MG63 (cell line): Measurements from ENCODE around the gene NCMAP. TPM values are rescaled to one million over a fixed set of nuclear protein-coding genes. Genes with fewer than 3 reads are reported as not detected.

Experiments
- DNase-seq: peaks from one replicate; pipeline ENCODE4 v3.0.0-alpha.2; 2020
- H3K27me3 ChIP-seq: fragments of 250-450 bp; sonication (Bioruptor Pico); 2 replicates; pipeline ENCODE4 v1.5.1; 2020; ENCODE audit warnings: mild to moderate bottlenecking, moderate library complexity
- H3K36me3 ChIP-seq: fragments of 250-450 bp; sonication (Bioruptor Pico); 2 replicates; pipeline ENCODE4 v1.5.1; 2020; ENCODE audit warnings: mild to moderate bottlenecking, moderate library complexity
- H3K4me3 ChIP-seq: fragments of 250-450 bp; sonication (Bioruptor Pico); 2 replicates; pipeline ENCODE4 v1.5.1; 2020; ENCODE audit warnings: mild to moderate bottlenecking, moderate library complexity
- H3K9me3 ChIP-seq: fragments of 250-450 bp; sonication (Bioruptor Pico); 2 replicates; pipeline ENCODE4 v1.5.1; 2020; ENCODE audit warnings: mild to moderate bottlenecking, moderate library complexity
- total RNA-seq: library from RNA; depleted of rRNA; stranded (reverse); fragments of >200 nt; shearing (Covaris generic); gene quantifications from 2 replicates; pipeline ENCODE4 v1.2.3, GENCODE V29; 2014; ENCODE audit warnings: low replicate concordance

The NCMAP gene
- total RNA-seq, 1 experiment from 2014 or later: not detected

DNA sequence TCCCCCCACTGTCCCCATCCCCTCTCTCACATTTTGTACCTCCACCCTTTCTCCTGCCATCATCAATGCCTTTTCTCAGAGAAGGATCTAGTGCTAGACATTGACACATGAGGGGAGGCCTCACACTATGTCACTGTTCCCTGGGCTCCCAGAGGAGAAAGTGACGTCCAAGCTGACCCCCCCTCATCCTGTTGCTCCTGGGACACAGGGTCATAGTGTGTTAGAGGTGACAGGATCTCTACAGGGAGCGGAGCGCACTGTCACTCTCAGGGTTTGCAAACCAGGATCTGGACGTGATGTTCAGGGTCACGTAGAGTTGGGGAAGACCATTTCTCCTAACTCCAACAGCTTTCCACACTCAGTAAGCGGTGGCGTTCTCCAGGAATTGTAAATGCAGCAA, 2.6 kb downstream of the NCMAP start:
- Histone ChIP-seq H3K27me3 (no peaks in the 10 kb centered on the region), H3K9me3 (no peaks in the 10 kb centered on the region), H3K4me3 (no peak overlapping the region), H3K36me3 (no peaks in the 10 kb centered on the region)
- no peak for DNase-seq

DNA sequence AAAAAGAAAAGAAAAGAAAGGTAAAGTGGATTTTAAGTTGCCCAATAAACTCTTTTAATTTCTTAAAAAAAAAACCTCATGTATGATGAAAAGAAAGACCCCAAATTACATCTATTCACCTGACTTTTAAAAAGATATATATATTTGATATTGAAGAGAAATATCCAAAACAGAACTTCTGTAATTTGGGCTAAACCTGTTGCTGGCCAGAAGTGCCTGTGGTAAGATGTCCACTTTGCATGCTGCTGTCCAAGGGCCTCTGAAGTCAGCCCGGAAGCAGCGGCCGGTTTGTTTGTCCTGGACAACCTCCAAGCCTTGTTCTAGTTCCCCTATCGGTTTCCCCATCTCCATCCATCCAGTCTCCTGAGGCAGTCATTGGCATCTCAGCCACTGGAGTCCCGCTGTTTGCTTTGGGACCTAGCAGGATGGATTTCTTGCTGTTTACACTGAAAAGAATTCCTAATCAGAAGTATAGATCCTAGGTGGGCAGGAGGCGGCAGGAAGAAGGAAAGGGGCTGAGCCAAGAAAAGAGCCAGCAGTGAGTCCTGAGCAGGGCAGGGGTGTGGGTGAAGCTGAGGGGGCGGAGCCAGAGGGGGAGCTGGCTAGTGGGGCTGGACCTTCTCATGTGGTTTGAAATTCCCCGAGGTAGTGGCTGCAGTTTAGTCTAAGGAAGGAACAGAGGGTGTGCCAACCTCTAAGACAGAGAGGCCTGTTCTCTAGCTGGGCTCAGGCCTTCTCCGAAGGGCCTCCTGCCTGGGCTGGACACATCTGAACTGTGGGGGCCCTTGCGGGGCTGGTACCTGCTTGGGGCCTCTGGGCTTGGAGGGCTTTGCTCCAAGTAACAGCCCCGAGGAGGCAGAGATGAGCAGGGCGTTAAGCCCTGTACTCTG, 3.3 kb downstream of the NCMAP start:
- DNase-seq: peak; percentile 54
- Histone ChIP-seq H3K9me3 (no peaks in the 10 kb centered on the region), H3K27me3 (no peaks in the 10 kb centered on the region), H3K36me3 (no peaks in the 10 kb centered on the region), H3K4me3 (no peak overlapping the region)

DNA sequence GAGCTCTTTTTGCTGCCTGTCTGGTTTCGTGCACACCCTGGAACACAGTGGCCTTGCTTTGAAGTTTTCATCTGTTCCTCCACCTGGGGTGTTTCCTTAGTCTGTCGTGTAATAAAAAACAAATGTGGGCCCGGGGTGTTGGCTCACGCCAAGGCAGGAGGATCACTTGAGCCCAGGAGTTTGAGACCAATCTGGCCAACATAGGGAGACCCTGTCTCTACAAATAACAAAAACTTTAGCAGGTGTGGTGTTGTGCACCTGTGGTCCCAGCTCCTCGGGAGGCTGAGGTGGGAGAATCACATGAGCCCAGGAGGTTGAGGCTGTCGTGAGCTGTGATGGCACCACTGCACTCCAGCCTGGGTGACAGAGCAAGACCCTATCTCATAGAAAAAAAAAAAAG, 4.5 kb downstream of the NCMAP start:
- no peak for DNase-seq
- H3K4me3 ChIP-seq: no peak overlapping the region
- H3K27me3 ChIP-seq: no peaks in the 10 kb centered on the region
- H3K9me3 ChIP-seq: no peaks in the 10 kb centered on the region
- H3K36me3 ChIP-seq: no peaks in the 10 kb centered on the region

DNA sequence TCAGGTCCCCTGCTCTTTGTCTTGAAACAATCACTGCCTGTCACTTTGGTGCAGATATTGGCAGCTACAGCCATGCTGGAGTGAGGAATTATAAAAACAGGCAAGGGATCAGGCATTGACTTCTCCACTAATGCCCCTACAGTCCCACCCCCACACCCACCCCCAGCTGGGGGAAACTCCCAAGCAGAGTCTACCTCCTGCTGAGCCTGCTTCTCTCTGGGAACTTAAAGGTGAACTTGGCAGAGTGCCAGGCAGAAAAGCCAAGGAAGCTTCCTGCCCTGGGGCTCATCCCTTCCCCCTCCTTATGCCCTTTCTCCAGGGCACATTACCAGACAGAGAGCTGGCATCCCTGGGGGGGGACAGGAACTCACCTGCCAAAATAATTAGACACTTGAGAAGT, 6.7 kb downstream of the NCMAP start:
- DNase-seq: no peak
- Histone ChIP-seq H3K4me3 (no peak overlapping the region), H3K27me3 (no peaks in the 10 kb centered on the region), H3K9me3 (no peaks in the 10 kb centered on the region), H3K36me3 (no peaks in the 10 kb centered on the region)

DNA sequence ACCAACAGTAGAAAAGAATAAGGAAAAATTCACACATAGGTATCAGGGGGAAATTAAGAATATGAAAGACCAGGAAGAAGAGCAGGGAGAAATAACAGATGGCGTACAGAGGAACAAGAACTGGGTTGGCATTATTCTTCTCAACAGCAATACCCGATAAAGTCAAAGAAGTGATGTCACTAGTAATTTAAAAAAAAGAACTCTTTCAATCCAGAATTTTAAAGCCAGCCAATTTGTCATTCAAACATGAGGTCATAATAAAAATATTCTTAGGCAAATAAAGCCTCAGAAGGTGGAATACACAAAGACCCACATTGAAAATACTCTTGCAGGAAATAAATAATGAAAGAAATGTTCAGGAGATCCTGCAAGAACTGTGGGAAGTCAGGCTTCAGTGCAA, 8.8 kb downstream of the NCMAP start:
- no peak overlapping the region for H3K4me3 ChIP-seq
- H3K27me3 ChIP-seq: no peaks in the 10 kb centered on the region
- no peak for DNase-seq
- no peaks in the 10 kb centered on the region for H3K36me3 ChIP-seq
- no peaks in the 10 kb centered on the region for H3K9me3 ChIP-seq

DNA sequence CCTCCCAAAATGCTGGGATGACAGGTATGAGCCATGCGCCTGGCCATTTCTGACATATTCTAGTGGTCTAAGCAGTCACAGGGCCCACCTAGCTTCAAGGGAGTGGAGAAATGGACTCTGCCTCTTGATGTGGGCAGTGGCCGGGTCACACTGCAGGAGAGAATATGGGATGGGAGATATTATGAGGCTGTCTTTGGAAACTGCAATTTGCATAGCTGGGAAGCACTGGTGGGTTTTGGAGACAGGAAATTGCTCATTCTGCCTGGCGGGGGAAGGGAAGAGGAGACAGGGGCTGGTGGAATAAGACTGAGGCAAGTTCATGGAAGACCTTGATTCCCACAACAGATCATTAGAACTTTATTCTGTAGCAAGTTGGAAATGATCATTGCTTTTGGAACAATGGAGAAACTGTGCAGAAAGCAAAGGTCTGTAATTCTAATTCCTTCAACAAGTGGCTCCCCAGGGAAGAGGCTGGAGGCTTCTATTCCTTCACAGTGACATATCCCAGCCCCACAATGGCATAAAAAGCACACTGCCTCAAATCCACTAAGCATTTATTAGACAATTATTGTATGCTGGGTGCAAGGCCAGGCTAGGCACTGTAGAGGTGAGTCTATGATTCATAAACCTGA, 10.5 kb downstream of the NCMAP start:
- Histone ChIP-seq H3K36me3 (no peaks in the 10 kb centered on the region), H3K4me3 (no peak overlapping the region), H3K27me3 (no peaks in the 10 kb centered on the region), H3K9me3 (no peaks in the 10 kb centered on the region)
- DNase-seq: no peak

DNA sequence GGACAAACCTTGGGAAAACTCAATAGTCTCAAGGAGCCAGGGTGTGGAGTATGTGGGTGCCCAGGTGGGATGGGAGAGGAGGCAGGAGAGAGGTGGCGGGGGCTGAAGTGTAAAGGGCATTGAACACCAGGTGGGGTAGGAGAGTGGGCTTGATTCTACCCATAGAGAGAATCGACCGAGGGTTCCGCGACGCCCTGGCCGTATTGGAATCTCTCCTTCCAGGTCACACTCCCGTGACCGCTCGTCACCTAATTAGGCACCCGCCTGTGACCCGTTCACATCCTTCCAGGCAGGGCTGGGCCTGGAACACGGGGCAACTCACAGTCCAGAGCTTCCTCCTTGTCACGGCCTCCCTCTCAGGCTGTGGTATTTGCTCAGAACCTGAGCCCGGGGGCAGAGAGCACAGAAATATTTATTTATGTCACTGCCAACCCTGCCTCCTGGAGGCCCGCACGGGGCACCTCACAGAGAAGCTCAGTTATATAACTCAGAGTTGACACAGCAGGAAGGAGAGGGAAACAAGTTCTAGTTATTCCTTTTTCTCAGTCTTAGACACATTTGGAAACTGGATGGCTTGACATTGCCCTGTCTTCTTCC, 12.0 kb downstream of the NCMAP start:
- no peak overlapping the region for H3K4me3 ChIP-seq
- no peaks in the 10 kb centered on the region for H3K27me3 ChIP-seq
- H3K36me3 ChIP-seq: no peaks in the 10 kb centered on the region
- no peak for DNase-seq
- H3K9me3 ChIP-seq: no peaks in the 10 kb centered on the region

DNA sequence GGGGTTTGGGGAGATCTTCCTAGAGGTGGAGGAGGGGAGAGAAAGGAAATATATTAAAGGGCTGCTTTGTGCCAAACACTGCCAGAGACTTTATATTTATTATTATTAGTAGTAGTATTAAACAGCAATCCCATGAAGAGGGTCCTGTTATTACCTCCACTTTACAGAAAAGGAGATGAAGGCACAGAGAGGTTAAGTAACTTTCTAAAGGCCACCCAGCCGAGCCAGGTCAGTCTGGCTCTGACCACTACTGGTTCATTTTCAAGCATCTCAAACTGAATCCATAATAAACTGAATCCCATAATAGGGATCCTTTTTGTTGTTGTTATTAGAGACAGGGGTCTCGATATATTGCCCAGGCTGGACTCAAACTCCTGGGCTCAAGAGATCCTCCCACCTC, 12.6 kb downstream of the NCMAP start:
- H3K27me3 ChIP-seq: no peaks in the 10 kb centered on the region
- DNase-seq: no peak
- H3K36me3 ChIP-seq: no peaks in the 10 kb centered on the region

DNA sequence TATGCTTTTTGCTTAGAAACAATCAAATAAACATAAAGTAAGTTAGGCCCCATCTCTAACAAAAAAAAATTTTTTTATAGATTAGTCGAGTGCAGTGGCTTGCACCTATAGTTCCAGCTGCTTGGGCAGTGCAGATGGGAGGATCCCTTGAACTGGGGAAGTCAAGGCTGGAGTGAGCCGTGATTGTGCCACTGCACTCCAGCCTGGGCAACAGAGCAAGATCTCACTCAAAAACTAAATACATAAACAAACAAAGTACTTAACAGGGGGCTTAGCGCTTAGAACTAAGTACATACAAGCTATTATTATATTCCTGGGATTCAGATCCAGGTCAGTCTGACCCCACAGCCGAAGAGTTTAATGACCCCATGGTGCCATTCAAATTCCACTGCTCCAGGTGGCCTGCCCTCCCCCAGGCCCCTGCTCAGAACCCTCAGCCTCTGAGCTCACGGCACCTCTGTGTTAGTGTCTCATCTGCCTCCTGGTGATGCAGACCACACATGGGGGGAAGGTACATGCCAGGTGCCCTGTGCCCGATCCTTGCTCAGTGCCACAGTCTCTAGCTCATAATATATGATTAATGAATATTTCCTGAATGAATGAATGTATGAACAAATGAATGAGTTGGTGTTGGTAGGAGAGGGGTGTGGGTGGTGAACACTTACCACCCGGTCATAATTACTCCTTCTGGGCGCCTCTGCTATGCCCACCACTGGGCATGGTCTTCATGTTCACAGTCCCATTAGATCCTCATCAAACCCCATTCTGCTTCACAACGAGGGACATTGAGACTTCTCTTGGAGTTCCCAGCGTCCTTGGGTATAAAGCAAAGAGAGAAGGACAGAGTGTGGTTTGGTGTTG, 14.6 kb downstream of the NCMAP start:
- Histone ChIP-seq H3K27me3 (no peaks in the 10 kb centered on the region), H3K4me3 (no peak overlapping the region), H3K36me3 (no peaks in the 10 kb centered on the region), H3K9me3 (no peaks in the 10 kb centered on the region)
- no peak for DNase-seq

More for the DNA sequence above, 12.6 kb downstream of the NCMAP start:
- Histone ChIP-seq H3K9me3 (no peaks in the 10 kb centered on the region), H3K4me3 (no peak overlapping the region)

DNA sequence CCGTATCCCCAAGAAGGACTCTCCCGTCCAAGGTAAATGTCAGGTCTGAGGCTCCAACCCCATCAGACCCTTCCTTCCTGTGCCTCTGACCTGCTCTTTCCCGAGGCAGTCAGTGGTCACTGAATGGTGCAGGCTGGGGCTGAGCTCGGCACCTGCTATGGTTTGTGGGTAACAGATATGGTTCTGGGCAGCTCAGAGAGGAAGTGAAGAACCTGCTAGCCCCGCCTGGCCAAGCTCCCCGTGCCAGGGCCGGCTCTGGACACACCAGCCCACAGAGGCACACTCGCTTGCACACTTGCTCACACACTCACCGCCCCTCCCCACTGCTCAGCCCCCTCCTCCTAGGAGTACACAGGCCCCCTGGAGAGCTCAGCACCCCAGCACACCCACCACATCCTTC, 16.4 kb downstream of the NCMAP start:
- no peak for DNase-seq
- Histone ChIP-seq H3K4me3 (no peak overlapping the region), H3K27me3 (no peaks in the 10 kb centered on the region), H3K9me3 (no peaks in the 10 kb centered on the region), H3K36me3 (no peaks in the 10 kb centered on the region)

DNA sequence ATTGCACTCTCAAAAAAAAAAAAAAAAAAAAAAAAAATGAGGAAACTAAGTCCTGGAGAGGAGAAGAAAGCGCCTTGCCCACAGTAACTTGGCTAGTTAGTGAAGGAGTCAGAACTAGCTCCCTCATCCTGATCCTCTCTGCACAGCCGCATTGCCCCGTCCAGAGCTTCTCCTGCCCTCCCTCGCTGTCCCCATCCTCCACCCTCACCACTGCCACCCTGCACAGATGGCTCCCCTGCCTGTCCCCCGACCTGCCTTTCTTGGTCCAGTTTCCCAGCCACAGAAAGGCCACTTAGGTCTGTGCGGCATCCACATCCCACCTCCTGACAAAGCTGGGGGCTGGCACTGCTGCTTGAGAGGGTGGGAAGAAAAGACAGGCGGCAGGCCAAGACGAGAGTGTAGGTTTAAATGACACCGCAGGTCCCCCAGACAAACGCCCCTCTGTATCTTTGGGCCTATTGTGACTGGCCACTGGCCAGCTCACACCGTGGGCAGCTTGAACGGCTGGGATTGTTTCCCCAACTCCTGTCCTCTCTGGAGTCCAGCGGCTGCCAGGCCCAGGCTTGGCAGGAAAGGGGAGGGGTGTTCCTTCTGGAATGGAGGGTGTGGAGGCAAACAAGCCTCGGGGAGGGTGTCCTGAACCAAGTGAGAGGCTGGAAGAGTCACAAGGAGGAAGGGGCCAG, 20.2 kb downstream of the NCMAP start:
- Histone ChIP-seq H3K36me3 (no peaks in the 10 kb centered on the region), H3K9me3 (no peaks in the 10 kb centered on the region), H3K27me3 (no peaks in the 10 kb centered on the region), H3K4me3 (no peak overlapping the region)
- DNase-seq: no peak

DNA sequence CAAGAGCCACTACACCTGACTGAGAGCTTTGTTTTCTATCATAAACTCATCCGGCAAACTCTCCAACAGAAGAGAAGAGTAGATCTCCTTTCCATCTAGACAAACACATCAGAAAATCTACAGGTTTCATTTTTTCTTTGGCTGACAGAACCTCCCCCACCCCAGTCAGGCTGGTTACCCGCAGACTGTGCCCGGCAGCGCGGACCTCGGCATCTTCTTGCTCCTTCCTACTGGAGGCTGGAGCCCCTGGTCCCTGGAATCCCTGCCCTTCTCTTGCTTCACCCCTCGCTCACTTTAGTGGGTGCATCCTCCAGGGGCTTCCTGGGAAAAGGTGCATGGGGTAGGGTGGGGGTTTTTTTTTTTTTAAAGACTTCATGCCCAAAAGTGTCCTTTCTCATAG, 23.0 kb downstream of the NCMAP start:
- Histone ChIP-seq H3K4me3 (no peak overlapping the region), H3K27me3 (no peaks in the 10 kb centered on the region), H3K36me3 (no peaks in the 10 kb centered on the region), H3K9me3 (no peaks in the 10 kb centered on the region)
- no peak for DNase-seq

DNA sequence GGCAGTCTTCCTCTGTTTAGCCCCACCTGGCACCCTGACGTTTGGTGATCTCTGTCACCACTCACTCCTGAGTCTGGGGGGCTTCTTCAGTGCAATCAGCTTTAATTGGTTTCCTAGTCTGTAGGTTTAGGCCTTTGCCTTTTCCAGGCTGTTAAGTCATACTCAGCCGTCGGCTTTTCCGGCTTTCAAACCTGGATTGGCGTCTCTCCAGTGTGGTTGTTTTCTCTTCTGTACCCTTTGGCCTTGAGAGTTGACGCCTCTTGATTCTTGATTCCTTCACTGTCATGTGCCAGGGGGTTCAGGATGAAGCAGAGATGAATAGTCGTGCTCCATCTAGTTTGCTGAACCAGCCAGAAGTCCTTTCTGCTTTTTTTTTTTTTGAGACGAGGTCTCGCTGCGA, 24.9 kb downstream of the NCMAP start:
- Histone ChIP-seq H3K9me3 (no peaks in the 10 kb centered on the region), H3K4me3 (no peak overlapping the region), H3K27me3 (0 out of 2 replicates have a peak, but pooled peaks cover 2% of the 10 kb centered on the region), H3K36me3 (no peaks in the 10 kb centered on the region)
- no peak for DNase-seq

DNA sequence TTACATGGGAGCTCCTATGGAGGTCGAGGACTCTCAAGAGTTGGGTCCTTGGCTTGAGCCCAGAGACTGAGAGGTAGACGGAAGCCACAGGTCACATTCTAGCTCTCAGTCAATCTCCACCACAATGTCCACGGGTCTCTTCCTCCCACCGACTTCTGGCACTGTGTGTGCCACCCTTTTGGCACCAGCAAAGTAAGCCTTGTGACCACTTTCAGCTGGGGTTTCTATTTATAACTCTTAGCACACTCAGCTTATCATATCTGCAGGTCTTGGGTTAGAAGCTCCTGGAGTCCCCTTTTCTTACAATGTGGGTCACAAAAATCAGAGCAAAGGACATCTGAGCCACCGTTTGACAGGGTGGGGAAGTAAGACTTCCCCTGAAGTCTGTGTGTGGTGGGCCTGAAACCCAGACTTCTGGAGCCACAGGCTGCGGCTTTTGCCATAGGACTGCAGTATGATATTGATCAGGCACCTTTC, 28.3 kb downstream of the NCMAP start:
- no peak overlapping the region for H3K4me3 ChIP-seq
- H3K9me3 ChIP-seq: no peaks in the 10 kb centered on the region
- 0 out of 2 replicates have a peak, but pooled peaks cover 3% of the 10 kb centered on the region for H3K27me3 ChIP-seq
- H3K36me3 ChIP-seq: no peaks in the 10 kb centered on the region
- DNase-seq: no peak

DNA sequence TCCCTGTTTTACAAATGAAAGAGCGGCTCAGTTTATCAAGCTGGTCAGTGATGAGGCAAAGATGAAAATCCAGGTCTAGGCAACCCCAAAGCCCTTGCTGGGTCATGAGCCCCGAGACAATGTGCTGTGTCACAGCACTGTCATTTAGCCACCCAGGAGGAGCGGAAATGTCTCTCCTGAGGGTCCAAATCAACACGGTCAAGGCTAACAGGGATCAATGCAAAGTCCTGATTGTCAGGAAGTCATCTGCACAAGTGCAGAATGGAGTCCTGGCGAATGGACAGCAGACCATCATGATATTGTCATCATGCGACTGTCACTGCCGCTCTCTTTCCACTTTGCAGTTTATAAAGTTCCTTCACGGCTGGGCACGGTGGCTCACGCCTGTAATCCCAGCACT, 30.2 kb downstream of the NCMAP start:
- H3K36me3 ChIP-seq: no peaks in the 10 kb centered on the region
- H3K4me3 ChIP-seq: no peak overlapping the region
- H3K27me3 ChIP-seq: 0 out of 2 replicates have a peak, but pooled peaks cover 3% of the 10 kb centered on the region
- no peaks in the 10 kb centered on the region for H3K9me3 ChIP-seq
- DNase-seq: no peak
